MCF 10A (cell line): Measurements from ENCODE around the gene CPA1. TPM values are rescaled to one million over a fixed set of nuclear protein-coding genes. Genes with fewer than 3 reads are reported as not detected.

Experiments used
- BruUV-seq: library from RNA; stranded (reverse); fragments of 400-500 nt; replicated peaks from 2 replicates; lab custom pipeline; 2021; lab: Mats Ljungman, UMichigan
- CTCF ChIA-PET: fragments of 300-600 bp; sonication (Branson Sonifier 250); formaldehyde crosslinking; extraction: SDS; loops from one replicate; lab custom pipeline; 2021; ENCODE audit warnings: antibody characterized with exemption, inconsistent platforms; lab: Yijun Ruan, JAX
- POLR2A ChIA-PET: fragments of 300-600, 350-650 bp; sonication (Branson Sonifier 250); formaldehyde crosslinking; extraction: SDS; loops from one replicate; lab custom pipeline; 2020; ENCODE audit warnings: antibody characterized with exemption, inconsistent platforms; lab: Yijun Ruan, JAX
- DNase-seq: peaks from one replicate; pipeline ENCODE4 v3.0.0-alpha.2; 2018; ENCODE audit not compliant: unreplicated experiment
- H3K27ac Mint-ChIP-seq: one replicate; pipeline ENCODE4 v1.8.0; 2022; ENCODE audit warnings: mild to moderate bottlenecking, low read depth, mixed read lengths; ENCODE audit not compliant: unreplicated experiment
- H3K27me3 Mint-ChIP-seq: one replicate; pipeline ENCODE4 v1.8.0; 2022; ENCODE audit warnings: mixed read lengths; ENCODE audit not compliant: insufficient read depth, unreplicated experiment
- H3K36me3 Mint-ChIP-seq: one replicate; pipeline ENCODE4 v1.8.0; 2022; ENCODE audit warnings: mild to moderate bottlenecking, moderate library complexity, mixed read lengths; ENCODE audit not compliant: insufficient read depth, unreplicated experiment
- H3K4me1 Mint-ChIP-seq: one replicate; pipeline ENCODE4 v1.8.0; 2022; ENCODE audit warnings: mixed read lengths; ENCODE audit not compliant: insufficient read depth, unreplicated experiment
- H3K4me3 Mint-ChIP-seq: one replicate; pipeline ENCODE4 v1.8.0; 2022; ENCODE audit warnings: mild to moderate bottlenecking, moderate library complexity, mixed read lengths; ENCODE audit not compliant: unreplicated experiment
- H3K9me3 Mint-ChIP-seq: one replicate; pipeline ENCODE4 v1.8.0; 2022; ENCODE audit warnings: mixed read lengths; ENCODE audit not compliant: unreplicated experiment
- CTCF ChIP-seq: fragments of 200-600 bp; IDR thresholded peaks from one replicate; pipeline ENCODE4 v1.8.0; 2022; ENCODE audit warnings: antibody characterized with exemption, mild to moderate bottlenecking; ENCODE audit not compliant: unreplicated experiment
- intact Hi-C: fragments of 100-400 bp; cut with micrococcal nuclease; formaldehyde crosslinking; loops from 2 replicates; pipeline ENCODE4 v1.14.1; 2022
- total RNA-seq: library from RNA; stranded (reverse); gene quantifications from 2 replicates; pipeline ENCODE4 v1.2.3, GENCODE V29; 2022

The CPA1 gene
- total RNA-seq, 1 experiment from 2014 or later: not detected

- no peak overlapping the region for H3K27ac Mint-ChIP-seq
- no peaks in the 10 kb centered on the region for H3K36me3 Mint-ChIP-seq
- no peak overlapping the region for H3K4me3 Mint-ChIP-seq
Observed at GRCh38 chr7:130379019-130379418, 1.3 kb upstream of the CPA1 start.

GRCh38 chr7:130379532-130379920 lies 768 bp upstream of the CPA1 start:
- intact Hi-C loops: no loop called here
- no peak for DNase-seq
- Mint-ChIP-seq H3K36me3 (no peaks in the 10 kb centered on the region), H3K4me3 (no peak overlapping the region), H3K27ac (no peak overlapping the region), H3K27me3 (no peaks in the 10 kb centered on the region), H3K9me3 (no peaks in the 10 kb centered on the region), H3K4me1 (peaks cover under 1% of the 10 kb centered on the region)
- BruUV-seq: no TSS peak
- ChIA-PET POLR2A (no interaction called here), CTCF (no interaction called here)
- TF ChIP-seq CTCF: no peak

More at GRCh38 chr7:130379019-130379418, 1.3 kb upstream of the CPA1 start:
- no peak for DNase-seq
- H3K4me1 Mint-ChIP-seq: peaks cover 6% of the 10 kb centered on the region
- no peak for TF ChIP-seq CTCF
- intact Hi-C loops: no loop called here
- CTCF ChIA-PET: interaction anchor here (0.6 kb wide), 1 partner anchor 21 kb away, joined by 3 read pairs; no protein-coding TSS in a partner anchor
- H3K27me3 Mint-ChIP-seq: no peaks in the 10 kb centered on the region
- POLR2A ChIA-PET: no interaction called here
- no TSS peak for BruUV-seq
- no peaks in the 10 kb centered on the region for H3K9me3 Mint-ChIP-seq

GRCh38 chr7:130380861-130381455 lies 664 bp downstream of the CPA1 start:
- H3K27ac Mint-ChIP-seq: no peak overlapping the region
- no peaks in the 10 kb centered on the region for H3K9me3 Mint-ChIP-seq
- DNase-seq: no peak
- no peaks in the 10 kb centered on the region for H3K4me1 Mint-ChIP-seq
- intact Hi-C loops: no loop called here
- no peaks in the 10 kb centered on the region for H3K36me3 Mint-ChIP-seq
- BruUV-seq: no TSS peak
- no peaks in the 10 kb centered on the region for H3K27me3 Mint-ChIP-seq
- no peak for TF ChIP-seq CTCF
- no peak overlapping the region for H3K4me3 Mint-ChIP-seq
- ChIA-PET POLR2A (no interaction called here), CTCF (interaction anchor here (1.1 kb wide), 1 partner anchor 23 kb away, joined by 3 read pairs; no protein-coding TSS in a partner anchor)

GRCh38 chr7:130381468-130382312 lies 1.4 kb downstream of the CPA1 start:
- no peak for TF ChIP-seq CTCF
- no TSS peak for BruUV-seq
- ChIA-PET CTCF (interaction anchor here (1.1 kb wide), 1 partner anchor 22 kb away, joined by 3 read pairs; no protein-coding TSS in a partner anchor), POLR2A (interaction anchor here (0.6 kb wide), 2 partner anchors 50 to 181 kb away, joined by 3 read pairs; no protein-coding TSS in a partner anchor)
- H3K4me3 Mint-ChIP-seq: no peak overlapping the region
- no peak for DNase-seq
- H3K4me1 Mint-ChIP-seq: no peaks in the 10 kb centered on the region
- no peaks in the 10 kb centered on the region for H3K36me3 Mint-ChIP-seq
- H3K27me3 Mint-ChIP-seq: no peaks in the 10 kb centered on the region
- H3K27ac Mint-ChIP-seq: no peak overlapping the region
- intact Hi-C loops: no loop called here
- no peaks in the 10 kb centered on the region for H3K9me3 Mint-ChIP-seq
